K562 (cell line): ENCODE data around the gene NPAS3. TPM values are rescaled to one million over a fixed set of nuclear protein-coding genes. Genes with fewer than 3 reads are reported as not detected.

Source experiments
- ATAC-seq: fragments of 200-7000 bp; cut with Tn5 transposase; 3 replicates; pipeline ENCODE4 v1.9.1; 2020; ENCODE audit warnings: moderate library complexity
- BruUV-seq: library from RNA; stranded (reverse); fragments of 400-500 nt; replicated peaks from 2 replicates; lab custom pipeline; 2021; lab: Mats Ljungman, UMichigan
- CTCF ChIA-PET: fragments of 300-600 bp; formaldehyde crosslinking; extraction: SDS; loops from one replicate; lab custom pipeline; 2021; ENCODE audit warnings: low intra/inter-chr PET ratio; lab: Yijun Ruan, JAX
- POLR2A ChIA-PET: fragments of 300-600, 350-650 bp; sonication (Branson Sonifier 250); formaldehyde crosslinking; extraction: SDS; loops from one replicate; lab custom pipeline; 2021; ENCODE audit warnings: antibody characterized with exemption, inconsistent platforms; lab: Yijun Ruan, JAX
- DNase-seq, 4 experiments: peaks; one replicate each; pipeline versions ENCODE4 v3.0.0 to v3.0.0-alpha.2; 2011 to 2018; ENCODE audit warnings: low spot score in 3 of 4, mixed read lengths in 3 of 4; ENCODE audit errors: extremely low read depth in 1 of 4
- FAIRE-seq: peaks from 2 replicates; lab custom pipeline; 2011; peaks lifted over from hg19 to GRCh38; lab: Jason Lieb, UNC
- H2AFZ ChIP-seq: 2 replicates; pipeline ENCODE4 v1.6.0; 2011; ENCODE audit warnings: low read depth, low read length, control low read depth, inconsistent platforms
- H3K27ac ChIP-seq: fragments of 200-600 bp; 3 replicates; pipeline ENCODE4 v1.8.0; 2011; ENCODE audit warnings: low read depth, mild to moderate bottlenecking, control low read depth, inconsistent platforms, low read length, moderate library complexity, mixed read lengths; ENCODE audit errors: extremely low read depth
- H3K27me3 ChIP-seq, 2 experiments: fragments of 300-600 bp in 1 of 2; 2 replicates in 1 of 2; 3 replicates in 1 of 2; pipeline versions ENCODE4 v1.6.0 to v1.8.0; 2011; ENCODE audit warnings: inconsistent platforms in 2 of 2, low read length in 2 of 2, mild to moderate bottlenecking in 1 of 2, mixed read lengths in 1 of 2, moderate library complexity in 1 of 2; ENCODE audit not compliant: control insufficient read depth in 2 of 2, insufficient read depth in 2 of 2
- H3K36me3 ChIP-seq: fragments of 300-600 bp; 3 replicates; pipeline ENCODE4 v1.8.0; 2011; ENCODE audit warnings: mild to moderate bottlenecking, low read length, inconsistent platforms; ENCODE audit not compliant: control insufficient read depth, insufficient read depth
- H3K4me1 ChIP-seq, 2 experiments: fragments of 200-600 bp in 1 of 2; replicated peaks in 1 of 2; 2 replicates in 1 of 2; 3 replicates in 1 of 2; pipeline versions ENCODE4 v1.5.1 to v1.8.0; 2011; ENCODE audit warnings: inconsistent platforms in 2 of 2, low read length in 2 of 2, mild to moderate bottlenecking in 1 of 2, mixed read lengths in 1 of 2, moderate library complexity in 1 of 2; ENCODE audit not compliant: control insufficient read depth in 2 of 2, insufficient read depth in 2 of 2
- H3K4me2 ChIP-seq: 2 replicates; pipeline ENCODE4 v1.6.1; 2011; ENCODE audit warnings: low read length, control low read depth, inconsistent platforms, mixed read lengths; ENCODE audit not compliant: insufficient read depth
- H3K4me3 ChIP-seq: fragments of 200-600 bp; sonication (generic), shearing (Covaris generic); 2 replicates; pipeline ENCODE4 v1.5.1; 2016; ENCODE audit warnings: control low read depth, inconsistent platforms
- H3K79me2 ChIP-seq: fragments of 200-600 bp; 3 replicates; pipeline ENCODE4 v1.8.0; 2011; ENCODE audit warnings: low read length, inconsistent platforms; ENCODE audit not compliant: control insufficient read depth, insufficient read depth
- H3K9ac ChIP-seq, 2 experiments: 2 replicates each; pipeline versions ENCODE4 v1.6.0 to v1.6.1; 2011; ENCODE audit warnings: low read depth in 2 of 2, low read length in 2 of 2, control low read depth in 1 of 2, inconsistent platforms in 1 of 2, mild to moderate bottlenecking in 1 of 2, mixed read lengths in 1 of 2; ENCODE audit not compliant: insufficient read depth in 1 of 2
- H3K9me1 ChIP-seq: one replicate; pipeline ENCODE4 v1.6.0; 2011; ENCODE audit warnings: inconsistent platforms, mild to moderate bottlenecking, low read length, moderate library complexity; ENCODE audit not compliant: control insufficient read depth, insufficient read depth
- H3K9me3 ChIP-seq: replicated peaks from 2 replicates; pipeline ENCODE4 v1.5.1; 2011; ENCODE audit warnings: low read depth, low read length, inconsistent platforms; ENCODE audit not compliant: control insufficient read depth, insufficient read depth
- H4K20me1 ChIP-seq: replicated peaks from 2 replicates; pipeline ENCODE4 v1.6.1; 2011; ENCODE audit warnings: low read length, inconsistent platforms, mixed read lengths; ENCODE audit not compliant: control insufficient read depth, insufficient read depth
- CAMTA2 ChIP-seq: fragments of 250-450 bp; sonication (Bioruptor Pico); conservative IDR thresholded peaks from 2 replicates; pipeline ENCODE4 v1.5.1; 2022
- FOXP4 ChIP-seq: sonication (generic); formaldehyde crosslinking; IDR thresholded peaks from 2 replicates; pipeline ENCODE4 v1.8.0; 2022; ENCODE audit warnings: mild to moderate bottlenecking, missing genetic modification reagents, borderline replicate concordance
- NCOR1 ChIP-seq: fragments of 450-650 bp; IDR thresholded peaks from 2 replicates; pipeline ENCODE4 v1.6.1; 2016; ENCODE audit warnings: mild to moderate bottlenecking, moderate library complexity
- STAT6 ChIP-seq: sonication (generic); formaldehyde crosslinking; IDR thresholded peaks from 2 replicates; pipeline ENCODE4 v1.8.1; 2023; ENCODE audit warnings: mild to moderate bottlenecking, missing genetic modification reagents
- WGBS: fragments of 100-300 bp; shearing (Covaris generic); methylation state at CpG from one replicate; pipeline ENCODE4 v1.1.6; 2016; ENCODE audit warnings: low coverage, mixed read lengths; ENCODE audit not compliant: insufficient coverage; ENCODE audit errors: missing lambda C conversion rate; 5-methylcytosine and 5-hydroxymethylcytosine counted together
- in situ Hi-C: fragments of 300-500 bp; cut with MboI; formaldehyde crosslinking; loops from 4 replicates; pipeline ENCODE4 v1.15.0; 2018; ENCODE audit warnings: inconsistent platforms, mixed read lengths
- intact Hi-C: fragments of 100-400 bp; cut with micrococcal nuclease; formaldehyde crosslinking; loops from 2 replicates; pipeline ENCODE4 v1.14.2; 2022
- polyA plus RNA-seq, 8 experiments: library from polyadenylated mRNA; depleted of rRNA in 4 of 8; stranded (reverse) in 5 of 8; unstranded in 3 of 8; fragments of >200 nt; fragmentation: Nextera tagmentation in 2 of 8; fragmentation: Illumina TruSeq in 1 of 8; extraction: Ambion mirVana in 2 of 8; extraction: Trizol in 1 of 8; gene quantifications; 2 replicates each; pipeline versions ENCODE4 v1.2.1 to v1.2.3, GENCODE V29; 2011 to 2014; ENCODE audit warnings: inconsistent platforms in 1 of 8, missing spikeins in 1 of 8
- total RNA-seq, 7 experiments: library from RNA; depleted of rRNA in 6 of 7; stranded (reverse); fragments of >200 nt in 6 of 7; fragmentation: Illumina TruSeq in 2 of 7; extraction: Trizol in 2 of 7; gene quantifications; 2 replicates each; pipeline versions ENCODE4 v1.2.1 to v1.2.3, GENCODE V29; 2011 to 2021; ENCODE audit warnings: low replicate concordance in 1 of 7

NPAS3 gene
- total and polyA plus RNA-seq, 9 of the 15 experiments (the other 6 are each of a cell fraction or from before 2014, with no cell fraction given) = 0.04 TPM; not detected in 8

- H4K20me1 ChIP-seq = no peaks in the 10 kb centered on the region
- in situ Hi-C loops = no loop called here
- H3K4me3 ChIP-seq = no peak overlapping the region
- TF ChIP-seq FOXP4 = no peak
- no peak for TF ChIP-seq CAMTA2 (CRISPR knock-in tag)
- TF ChIP-seq NCOR1 = no peak
- TF ChIP-seq STAT6 (CRISPR knock-in tag) = no peak
- no peak for FAIRE-seq
- no peak overlapping the region for H2AFZ ChIP-seq
- no peaks in the 10 kb centered on the region for H3K79me2 ChIP-seq
- intact Hi-C loops = no loop called here
- H3K36me3 ChIP-seq = no peaks in the 10 kb centered on the region
- ATAC-seq = no peak
- 4% methylated on average over 6 of the region's 8 CpGs for whole genome bisulfite sequencing
- DNase-seq = no peak
- no peaks in the 10 kb centered on the region for H3K9me3 ChIP-seq
- peaks cover 8 to 10% of the 10 kb centered on the region in 2 experiments; a peak in 4 of 5 replicates for H3K27me3 ChIP-seq
- no peak overlapping the region for H3K9ac ChIP-seq
- POLR2A ChIA-PET = no interaction called here
- no peaks in the 10 kb centered on the region; a peak in 1 of 5 replicates for H3K4me1 ChIP-seq
- CTCF ChIA-PET = no interaction called here
- no peaks in the 10 kb centered on the region for H3K9me1 ChIP-seq
- BruUV-seq = no TSS peak
- no peak overlapping the region for H3K4me2 ChIP-seq
- H3K27ac ChIP-seq = no peak overlapping the region
Measured at GRCh38 chr14:33773205-33774030, 834.7 kb downstream of the NPAS3 start.
